SK-N-DZ (cell line): ENCODE results near the gene ING5.

ENCODE experiments used
- DNase-seq: peaks from one replicate; pipeline ENCODE4 v3.0.0-alpha.2; 2015; ENCODE audit warnings: low spot score

Gene ING5

DNA sequence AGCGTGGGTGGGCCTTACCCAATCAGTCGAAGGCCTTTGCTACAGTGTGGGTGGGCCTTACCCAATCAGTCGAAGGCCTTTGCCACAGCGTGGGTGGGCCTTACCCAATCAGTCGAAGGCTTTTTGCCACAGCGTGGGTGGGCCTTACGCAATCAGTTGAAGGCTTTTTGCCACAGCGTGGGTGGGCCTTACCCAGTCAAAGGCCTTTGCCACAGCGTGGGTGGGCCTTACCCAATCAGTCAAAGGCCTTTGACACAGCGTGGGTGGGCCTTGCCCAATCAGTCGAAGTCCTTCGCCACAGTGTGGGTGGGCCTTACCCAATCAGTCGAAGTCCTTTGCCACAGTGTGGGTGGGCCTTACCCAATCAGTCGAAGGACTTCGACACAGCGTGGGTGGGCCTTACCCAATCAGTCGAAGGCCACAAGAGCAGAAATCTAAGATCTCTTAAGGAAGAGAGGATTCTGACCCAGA, 58.5 kb downstream of the ING5 start:
- DNase-seq: no peak

DNA sequence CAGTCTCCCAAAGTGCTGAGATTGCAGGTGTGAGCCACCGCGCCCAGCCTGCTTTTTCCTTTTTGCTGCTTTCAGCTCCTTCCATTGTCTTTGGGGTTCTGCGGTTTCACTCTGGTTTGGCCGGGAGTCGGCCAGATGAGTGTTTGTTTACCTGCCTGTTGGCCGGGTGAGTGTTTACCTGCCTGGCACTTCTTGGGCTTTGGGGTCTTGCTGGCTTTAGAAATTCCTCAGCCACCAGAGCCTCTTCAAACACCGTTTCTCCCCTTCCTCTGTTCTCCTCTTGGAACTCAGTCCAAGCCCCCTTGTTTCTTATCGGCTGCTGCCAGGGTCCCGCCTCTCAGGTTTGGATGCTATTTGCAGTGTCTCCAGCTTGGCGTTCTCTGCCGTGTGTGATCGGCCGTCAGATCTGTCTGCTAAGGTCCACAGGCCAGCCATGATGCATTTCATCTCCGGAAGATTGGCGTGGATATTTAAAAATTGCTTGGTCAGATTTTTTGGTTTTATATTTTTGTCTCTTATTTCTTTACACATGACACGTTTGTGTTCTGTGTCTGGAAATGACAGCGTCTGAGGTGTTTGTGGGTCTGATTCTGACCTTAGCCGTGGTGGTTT, 60.6 kb downstream of the ING5 start:
- no peak for DNase-seq

DNA sequence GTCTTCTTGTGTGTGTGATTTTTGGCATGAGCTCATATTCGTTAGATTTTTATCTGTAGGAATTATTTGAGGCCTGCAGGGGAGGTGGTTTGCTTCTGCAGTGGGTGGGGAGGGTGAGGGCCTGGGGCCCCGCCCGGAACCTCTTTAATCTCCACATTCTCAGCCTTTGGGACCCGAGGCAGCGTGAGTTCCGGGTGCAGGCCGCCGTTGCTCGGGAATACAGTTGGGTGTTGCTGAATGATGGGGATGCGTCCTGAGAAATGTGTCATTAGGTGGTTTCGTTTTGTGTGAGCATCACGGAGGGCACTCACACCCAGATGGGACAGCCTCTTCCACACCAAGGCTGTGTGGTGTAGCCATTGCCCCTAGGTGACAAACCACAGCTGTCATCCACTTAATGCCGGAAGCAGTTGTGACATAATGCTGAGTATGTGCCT, 61.1 kb downstream of the ING5 start:
- DNase-seq: no peak

DNA sequence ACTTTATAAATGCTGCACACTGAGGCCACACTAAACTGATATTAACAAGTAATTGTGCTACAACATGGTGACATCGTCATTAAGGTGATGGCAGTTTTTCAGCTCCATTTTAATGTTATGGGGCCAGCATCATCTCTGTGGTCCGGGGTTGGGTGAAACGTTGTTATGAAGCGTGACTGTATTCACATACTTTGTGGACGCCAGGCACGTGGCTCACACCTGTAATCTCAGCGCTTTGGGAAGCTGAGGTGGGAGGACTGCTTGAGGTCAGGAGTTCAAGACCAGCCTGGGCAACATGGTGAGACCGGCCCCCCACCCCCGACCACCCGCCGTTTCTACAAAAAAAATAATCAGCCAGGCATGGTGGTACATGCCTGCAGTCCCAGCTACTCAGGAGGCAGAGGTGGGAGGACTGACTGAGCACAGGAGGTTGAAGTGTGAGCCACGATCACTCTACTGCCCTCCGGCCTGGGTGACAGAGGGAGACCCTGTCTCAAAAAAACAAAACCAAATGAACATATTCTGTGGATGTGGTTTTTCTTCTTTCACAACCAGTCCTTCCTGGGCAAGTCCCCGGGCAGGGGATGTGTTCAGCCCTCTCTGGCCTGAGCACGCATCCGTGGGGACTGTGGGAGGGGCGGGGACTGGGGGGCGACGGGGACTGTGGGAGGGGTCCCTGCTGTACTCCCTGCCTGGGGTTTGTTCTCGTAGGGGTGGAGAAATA, 61.9 kb downstream of the ING5 start:
- DNase-seq: no peak

DNA sequence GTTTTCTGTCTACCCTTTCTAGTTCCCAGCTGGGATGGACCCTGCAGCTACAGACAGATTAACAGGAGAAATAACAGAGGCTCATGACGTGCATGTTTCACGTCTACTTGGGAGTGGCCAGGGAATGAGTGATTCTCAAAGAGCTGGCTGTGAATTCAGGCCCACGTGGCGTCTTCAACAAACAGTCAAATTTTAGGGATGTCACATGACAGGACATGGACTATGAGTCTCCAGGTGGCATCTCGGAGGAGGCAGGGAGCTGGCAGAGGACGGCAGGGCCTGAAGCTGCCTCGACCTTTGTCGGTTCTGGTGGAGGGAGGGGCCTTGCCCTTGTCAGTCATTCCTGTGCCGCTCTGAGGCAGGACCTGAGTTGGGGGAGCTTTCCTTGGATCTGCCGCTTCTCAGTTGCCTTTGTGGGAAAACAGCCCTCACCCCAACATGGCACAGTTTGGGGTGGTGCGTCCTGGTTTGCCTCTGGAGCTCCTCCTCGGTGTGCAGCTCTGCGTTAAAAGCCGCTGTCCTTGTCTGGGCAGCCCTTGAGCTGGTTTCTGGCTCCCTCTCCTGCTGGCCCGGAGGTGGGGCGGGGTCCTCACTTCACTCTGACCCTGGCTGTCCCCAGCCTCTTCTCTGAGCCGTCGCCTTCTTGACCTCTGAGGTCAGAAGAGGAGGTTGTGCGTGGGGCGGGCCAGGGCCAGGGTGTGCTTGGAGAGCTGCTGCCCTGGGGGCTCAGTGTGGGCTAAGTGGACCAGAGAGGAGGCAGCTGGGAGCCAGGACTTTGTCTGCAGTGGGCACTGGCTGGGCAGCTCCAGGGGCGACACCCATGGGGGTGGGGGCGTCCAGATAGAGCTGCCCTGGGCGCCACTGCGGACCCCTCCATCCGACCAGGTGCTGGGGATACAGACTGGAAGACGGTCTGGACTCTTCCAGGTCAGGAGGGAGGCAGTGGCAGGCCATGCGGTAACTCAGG, 62.7 kb downstream of the ING5 start:
- DNase-seq: no peak

GRCh38 chr2:241767464-241768250, 65.8 kb downstream of the ING5 start:
- DNase-seq: no peak

- no peak for DNase-seq
Measured at GRCh38 chr2:241768251-241768711, 66.4 kb downstream of the ING5 start.

DNA sequence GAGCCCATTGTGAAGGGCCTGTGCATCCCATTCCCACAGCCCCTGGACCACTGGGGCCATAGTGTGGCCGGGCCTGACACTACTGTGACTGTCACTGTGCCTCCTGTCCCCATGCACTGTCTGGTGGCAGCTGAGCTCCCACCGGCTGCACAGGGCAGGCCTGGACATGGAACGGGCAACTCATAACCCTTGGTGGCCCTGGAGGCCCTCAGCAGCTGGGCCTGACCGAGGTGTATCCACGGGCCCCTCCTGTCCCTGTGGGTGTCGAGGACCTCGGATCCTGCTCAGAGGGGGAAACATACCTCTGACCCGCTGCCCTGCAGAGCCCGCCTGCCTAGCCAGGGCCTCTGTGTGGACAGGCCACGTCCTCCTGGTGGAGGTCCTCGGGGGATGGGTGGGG, 67.0 kb downstream of the ING5 start:
- no peak for DNase-seq

- DNase-seq: no peak
Measured at GRCh38 chr2:241769819-241770184, 68.0 kb downstream of the ING5 start.

GRCh38 chr2:241770185-241770935, 68.5 kb downstream of the ING5 start:
- no peak for DNase-seq

DNA sequence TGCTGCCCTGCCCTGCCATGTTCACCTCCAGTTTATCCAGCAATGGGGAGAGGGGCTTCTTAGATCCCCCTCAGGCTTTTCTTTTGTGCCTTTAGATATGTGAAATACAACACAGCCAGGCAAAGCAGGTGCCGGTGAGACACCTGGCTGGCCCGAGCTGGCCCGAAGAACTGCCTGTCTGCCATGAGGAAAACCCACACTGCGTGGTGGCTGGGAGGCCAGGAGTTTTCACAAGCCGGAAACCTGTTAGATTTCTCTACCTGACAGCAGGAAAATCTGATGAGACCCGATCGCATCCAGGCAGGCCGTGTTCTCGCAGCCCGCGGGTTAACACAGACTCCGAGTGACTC, 69.1 kb downstream of the ING5 start:
- DNase-seq: no peak

GRCh38 chr2:241771286-241772062, 69.6 kb downstream of the ING5 start:
- no peak for DNase-seq

DNA sequence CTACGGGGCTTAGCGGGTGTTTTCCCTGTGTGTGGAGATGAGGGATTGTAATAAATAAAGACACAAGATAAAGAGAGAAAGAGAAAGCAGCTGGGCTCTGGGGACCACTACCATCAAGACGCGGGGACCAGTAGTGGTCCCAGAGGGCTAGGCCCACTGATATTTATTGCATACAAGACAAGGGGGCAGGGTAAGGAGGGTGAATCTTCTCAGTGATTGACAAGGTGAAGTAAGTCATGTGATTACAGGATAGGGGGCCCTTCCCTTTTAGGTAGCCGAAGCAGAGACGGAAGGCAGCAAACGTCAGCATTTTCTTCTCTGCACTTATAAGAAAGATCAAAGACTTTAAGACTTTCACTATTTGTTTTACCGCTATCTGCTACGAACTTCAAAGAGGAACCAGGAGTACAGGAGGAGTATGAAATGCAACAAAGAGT, 70.2 kb downstream of the ING5 start:
- DNase-seq: peak; percentile 37

- DNase-seq: no peak
Measured at GRCh38 chr2:241773511-241774418, 71.9 kb downstream of the ING5 start.

DNA sequence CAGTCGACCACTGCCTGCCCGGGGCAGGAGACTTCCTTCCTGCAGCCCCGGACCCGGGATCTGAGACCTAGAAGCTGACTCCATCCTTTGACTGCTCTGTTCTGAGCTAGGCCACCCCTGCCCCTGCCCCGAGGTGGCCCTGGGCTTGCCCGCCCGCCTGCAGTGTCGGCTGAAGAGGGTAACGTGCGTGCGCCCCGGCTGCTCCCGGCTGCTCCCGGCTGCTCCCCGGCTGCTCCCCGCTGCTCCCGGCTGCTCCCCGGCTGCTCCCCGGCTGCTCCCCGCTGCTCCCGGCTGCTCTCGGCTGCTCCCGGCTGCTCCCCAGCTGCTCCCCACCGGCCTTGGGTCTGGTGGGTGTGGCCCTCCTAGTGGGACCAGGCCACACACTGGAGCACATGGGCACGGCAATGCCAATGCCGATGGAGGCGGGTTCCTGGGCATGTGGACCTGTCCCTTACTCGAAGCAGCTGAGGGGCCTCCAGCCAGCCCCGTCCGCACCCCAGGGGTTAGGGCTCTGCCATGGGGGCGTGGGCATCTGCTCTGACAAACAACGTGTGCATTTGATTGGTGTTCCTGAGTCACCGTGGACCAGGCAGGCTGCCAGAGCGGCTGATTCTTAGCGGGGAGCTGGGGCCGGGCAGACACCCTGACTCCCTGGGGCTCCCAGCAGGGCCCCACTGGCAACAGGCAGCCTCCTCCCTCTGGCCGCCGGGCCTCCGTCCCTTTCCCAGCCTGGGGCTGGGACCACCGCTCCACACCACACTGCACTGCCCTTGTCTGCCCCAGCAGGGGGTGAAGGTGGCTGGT, 72.8 kb downstream of the ING5 start:
- DNase-seq: no peak

GRCh38 chr2:241775223-241776177, 73.7 kb downstream of the ING5 start:
- no peak for DNase-seq
